Omental fat pad (tissue), 4 donors: Measurements from ENCODE around the gene LIAS. TPM values are rescaled to one million over a fixed set of nuclear protein-coding genes. Genes with fewer than 3 reads are reported as not detected.

Experiments
- ATAC-seq: fragments of 150-250 bp; one replicate; pipeline ENCODE4 v1.9.1; 2016; ENCODE audit warnings: mild to moderate bottlenecking, moderate library complexity; ENCODE audit not compliant: low FRiP score
- DNase-seq: peaks from one replicate; pipeline ENCODE4 v3.0.0-alpha.2; 2019; ENCODE audit warnings: low spot score
- CTCF ChIP-seq, 3 donors: fragments of 450-650 bp; IDR thresholded peaks; one replicate each; pipeline ENCODE4 v1.5.1; 2016 to 2017; ENCODE audit warnings: antibody characterized with exemption in 3 of 3, mild to moderate bottlenecking in 3 of 3, moderate library complexity in 2 of 3
- total RNA-seq, 4 donors: library from RNA; depleted of rRNA; stranded (reverse); fragments of >200 nt; gene quantifications; one replicate each; pipeline ENCODE4 v1.1.0, GENCODE V29; 2016

The LIAS gene
- total RNA-seq, 4 donors from 2014 or later: 5.2 to 25.2 (median 10.4) TPM

- TF ChIP-seq CTCF (IDR thresholded peaks at IDR 0.05): no peak
- no peak for DNase-seq
- no peak for ATAC-seq
Measured at GRCh38 chr4:39427520-39428114, 31.2 kb upstream of the LIAS start.

- no peak for TF ChIP-seq CTCF (IDR thresholded peaks at IDR 0.05)
- no peak for ATAC-seq
- no peak for DNase-seq
Measured at GRCh38 chr4:39429476-39430334, 29.2 kb upstream of the LIAS start.

DNA sequence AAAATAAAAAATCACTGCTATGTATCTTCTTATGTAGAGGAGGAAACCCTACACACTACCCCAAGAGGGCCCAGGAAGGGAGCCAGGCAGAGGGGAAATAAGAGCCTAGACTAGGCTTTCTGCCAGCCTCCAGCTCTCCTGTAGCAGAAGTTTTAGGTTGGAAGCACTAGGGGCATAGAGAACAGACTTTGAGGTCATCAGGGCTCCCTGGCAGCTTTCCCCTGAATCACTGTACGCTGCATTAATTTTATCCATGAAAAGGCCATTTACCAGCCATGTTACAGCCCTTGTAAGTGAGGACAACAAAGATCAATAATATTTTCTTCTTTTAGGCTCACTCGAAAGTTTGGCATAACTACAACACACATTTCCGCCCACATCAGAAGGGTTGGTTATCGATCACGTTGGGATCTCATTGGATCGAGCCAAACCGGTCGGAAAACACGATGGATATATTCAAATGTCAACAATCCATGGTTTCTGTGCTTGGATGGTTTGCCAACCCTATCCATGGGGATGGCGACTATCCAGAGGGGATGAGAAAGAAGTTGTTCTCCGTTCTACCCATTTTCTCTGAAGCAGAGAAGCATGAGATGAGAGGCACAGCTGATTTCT lies 24.9 kb upstream of the LIAS start:
- TF ChIP-seq CTCF (IDR thresholded peaks at IDR 0.05): no peak
- no peak for ATAC-seq
- no peak for DNase-seq

GRCh38 chr4:39435659-39436563 lies 22.9 kb upstream of the LIAS start:
- DNase-seq (no peak), ATAC-seq (peak; percentile 65)
- no peak for TF ChIP-seq CTCF (IDR thresholded peaks at IDR 0.05)

DNA sequence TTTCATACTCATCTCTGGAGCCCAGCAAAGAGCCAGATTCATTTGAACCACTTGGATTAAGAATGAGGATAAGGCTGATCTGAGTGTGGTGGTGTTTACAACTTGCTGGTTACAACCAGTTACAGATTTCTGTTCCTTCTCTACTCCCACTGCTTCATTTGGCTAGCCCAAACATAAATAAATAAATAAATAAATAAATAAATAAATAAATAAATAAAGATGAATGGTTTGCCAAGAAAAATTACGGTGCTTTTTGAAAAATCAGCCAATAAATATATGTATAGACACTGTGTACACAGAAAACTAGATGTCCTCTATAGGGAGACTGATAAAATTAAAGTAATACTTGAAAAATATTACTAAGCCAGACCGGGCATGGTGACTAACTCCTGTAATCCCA lies 17.3 kb upstream of the LIAS start:
- ATAC-seq (no peak), DNase-seq (no peak)
- TF ChIP-seq CTCF (IDR thresholded peaks at IDR 0.05): no peak

DNA sequence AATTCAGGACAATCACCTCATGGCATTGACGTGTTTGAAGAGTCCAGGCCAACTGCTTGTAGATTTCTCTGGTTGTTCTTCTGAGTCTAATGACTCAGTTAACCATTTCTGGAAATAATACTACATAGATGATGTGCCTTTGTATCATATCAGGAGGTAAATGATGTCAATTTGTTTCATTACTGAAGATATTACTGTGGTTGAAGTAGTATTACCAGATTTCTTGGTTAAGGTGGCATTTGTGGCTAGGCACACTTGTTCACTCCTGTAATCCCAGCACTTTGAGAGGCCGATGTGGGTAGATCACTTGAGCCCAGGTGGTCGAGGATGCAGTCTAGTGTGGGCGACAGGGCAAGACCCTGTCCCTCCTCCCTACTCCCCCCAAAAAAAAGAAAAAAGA lies 15.9 kb upstream of the LIAS start:
- DNase-seq (no peak), ATAC-seq (no peak)
- no peak for TF ChIP-seq CTCF (IDR thresholded peaks at IDR 0.05)
